Rectal smooth muscle tissue (tissue), 1 donor: Measurements from ENCODE around the gene SLC66A3.
A peak's percentile ranks its signal among the peaks of the same experiment; 100 is the strongest.

Experiments used
- H3K27ac ChIP-seq: one replicate; pipeline ENCODE4 v1.7.0; 2013; ENCODE audit warnings: low read depth, low read length, inconsistent platforms
- H3K27me3 ChIP-seq: one replicate; pipeline ENCODE4 v1.7.0; 2013; ENCODE audit warnings: low read length; ENCODE audit not compliant: control insufficient read depth, insufficient read depth
- H3K36me3 ChIP-seq: one replicate; pipeline ENCODE4 v1.7.0; 2013; ENCODE audit warnings: low read length; ENCODE audit not compliant: control insufficient read depth, insufficient read depth
- H3K4me1 ChIP-seq: one replicate; pipeline ENCODE4 v1.7.0; 2013; ENCODE audit warnings: low read length; ENCODE audit not compliant: control insufficient read depth, insufficient read depth
- H3K4me3 ChIP-seq: one replicate; pipeline ENCODE4 v1.7.0; 2013; ENCODE audit warnings: low read length
- H3K9ac ChIP-seq: one replicate; pipeline ENCODE4 v1.7.0; 2013; ENCODE audit warnings: low read length

The SLC66A3 gene

DNA sequence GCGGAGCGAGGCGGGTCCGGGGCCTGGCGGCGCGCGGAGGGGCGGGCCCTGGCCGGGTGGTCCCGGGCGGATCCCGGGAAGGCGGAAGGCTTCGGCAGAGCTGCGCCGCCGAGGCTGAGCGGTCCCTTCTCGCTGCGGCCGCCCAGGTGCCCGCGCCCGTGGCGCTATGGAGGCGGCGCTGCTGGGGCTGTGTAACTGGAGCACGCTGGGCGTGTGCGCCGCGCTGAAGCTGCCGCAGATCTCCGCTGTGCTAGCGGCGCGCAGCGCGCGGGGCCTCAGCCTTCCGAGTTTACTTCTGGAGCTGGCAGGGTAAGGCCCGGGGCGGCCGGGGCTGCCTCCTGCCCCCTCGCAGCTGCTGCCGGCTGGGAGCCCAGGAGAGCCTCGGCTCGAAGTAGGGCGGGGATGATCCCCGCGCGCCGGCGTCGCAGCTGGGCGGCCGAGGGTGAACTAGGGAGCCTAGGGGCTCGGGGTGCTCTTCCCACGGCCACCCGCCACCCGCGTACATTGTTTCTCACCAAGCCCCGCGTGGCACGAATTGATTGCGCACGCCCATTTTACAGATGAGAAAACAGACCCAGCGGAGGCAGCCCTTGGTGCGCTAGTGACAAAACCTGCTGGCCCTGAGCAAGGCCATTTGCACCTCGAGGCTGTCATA is at the start of gene SLC66A3:
Gene SLC66A3 (plus strand): TSS at position 87 of the 655 bp plus-strand sequence. CDS start 80 bp downstream, at position 167.
- Histone ChIP-seq H3K27me3 (no peaks in the 10 kb centered on the region), H3K36me3 (no peaks in the 10 kb centered on the region), H3K4me3 (peak within 1 kb of the TSS; percentile 85), H3K4me1 (peaks cover 6% of the 10 kb centered on the region), H3K27ac (peak within 1 kb of the TSS; percentile 79), H3K9ac (peak within 1 kb of the TSS; percentile 73)

DNA sequence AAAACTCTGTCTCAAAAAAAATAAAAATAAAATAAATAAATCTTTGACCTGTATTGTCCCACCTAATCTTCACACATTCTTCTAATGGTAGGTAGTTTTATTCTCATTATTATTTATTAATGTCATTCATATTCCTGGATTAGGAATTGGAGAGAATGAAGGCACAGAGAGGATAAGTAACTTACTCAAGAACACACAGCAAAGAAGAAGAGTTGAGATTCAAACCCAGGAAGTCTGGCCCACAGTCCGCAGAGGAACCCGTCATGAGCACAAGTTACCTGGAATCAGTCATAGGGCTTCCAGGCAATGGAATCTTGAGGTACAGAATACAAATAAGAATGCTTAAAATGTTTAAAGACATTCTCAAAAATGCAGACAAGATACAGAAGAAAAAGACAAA is 46.3 kb upstream of the SLC66A3 start:
- H3K4me3 ChIP-seq: no peak overlapping the region

DNA sequence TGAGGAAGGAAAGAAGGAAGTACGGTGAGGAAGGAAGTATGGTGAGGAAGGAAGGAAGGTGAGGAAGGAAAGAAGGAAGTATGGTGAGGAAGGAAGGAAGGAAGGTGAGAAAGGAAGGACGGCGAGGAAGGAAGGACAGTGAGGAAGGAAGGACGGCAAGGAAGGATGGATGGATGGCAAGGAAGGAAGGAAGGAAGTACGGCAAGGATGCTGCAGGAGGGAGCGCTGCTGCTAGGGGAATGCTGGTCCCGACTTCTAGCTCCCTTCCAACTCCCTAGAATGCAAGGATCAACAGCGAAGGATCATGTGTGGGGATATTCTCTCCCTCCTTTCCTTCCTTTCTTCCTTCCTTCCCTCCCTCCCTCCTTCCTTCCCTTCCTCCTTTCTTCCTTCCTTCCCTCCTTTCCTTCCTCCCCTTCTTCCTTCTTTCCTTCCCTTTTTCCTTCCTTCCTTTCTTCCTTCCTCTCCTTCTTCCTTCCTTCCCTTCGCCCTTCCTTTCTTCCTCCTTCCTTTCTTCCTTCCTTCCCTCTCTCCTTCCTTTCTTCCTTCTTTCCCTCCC is 42.3 kb upstream of the SLC66A3 start:
- Histone ChIP-seq H3K27ac (no peak overlapping the region), H3K36me3 (no peaks in the 10 kb centered on the region), H3K4me3 (no peak overlapping the region), H3K27me3 (peaks cover 3% of the 10 kb centered on the region), H3K4me1 (no peaks in the 10 kb centered on the region), H3K9ac (no peak overlapping the region)

More for the DNA sequence above, 46.3 kb upstream of the SLC66A3 start:
- no peak overlapping the region for H3K9ac ChIP-seq
- H3K36me3 ChIP-seq: no peaks in the 10 kb centered on the region
- peaks cover 3% of the 10 kb centered on the region for H3K27me3 ChIP-seq
- H3K27ac ChIP-seq: no peak overlapping the region
- no peaks in the 10 kb centered on the region for H3K4me1 ChIP-seq

DNA sequence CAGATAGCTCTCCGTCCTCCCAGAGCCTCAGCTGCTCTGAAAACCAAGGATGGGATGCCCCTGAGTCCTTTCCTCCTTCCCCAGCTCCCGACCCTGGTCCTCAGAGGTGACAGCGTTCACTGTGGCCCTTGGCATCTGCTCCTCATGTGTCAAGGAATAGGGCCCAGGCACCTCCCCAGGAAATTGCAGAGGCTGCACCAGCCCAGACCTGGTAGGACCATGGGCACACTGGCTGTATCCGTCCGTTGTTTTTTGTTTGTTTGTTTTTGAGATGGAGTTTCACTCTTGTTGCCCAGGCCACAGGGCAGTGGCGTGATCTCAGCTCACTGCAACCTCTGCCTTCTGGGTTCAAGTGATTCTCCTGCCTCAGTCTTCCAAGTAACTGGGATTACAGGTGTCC is 37.5 kb upstream of the SLC66A3 start:
- peaks cover 3% of the 10 kb centered on the region for H3K27me3 ChIP-seq
- H3K27ac ChIP-seq: no peak overlapping the region
- no peak overlapping the region for H3K9ac ChIP-seq
- no peak overlapping the region for H3K4me3 ChIP-seq
- H3K4me1 ChIP-seq: no peaks in the 10 kb centered on the region
- no peaks in the 10 kb centered on the region for H3K36me3 ChIP-seq

DNA sequence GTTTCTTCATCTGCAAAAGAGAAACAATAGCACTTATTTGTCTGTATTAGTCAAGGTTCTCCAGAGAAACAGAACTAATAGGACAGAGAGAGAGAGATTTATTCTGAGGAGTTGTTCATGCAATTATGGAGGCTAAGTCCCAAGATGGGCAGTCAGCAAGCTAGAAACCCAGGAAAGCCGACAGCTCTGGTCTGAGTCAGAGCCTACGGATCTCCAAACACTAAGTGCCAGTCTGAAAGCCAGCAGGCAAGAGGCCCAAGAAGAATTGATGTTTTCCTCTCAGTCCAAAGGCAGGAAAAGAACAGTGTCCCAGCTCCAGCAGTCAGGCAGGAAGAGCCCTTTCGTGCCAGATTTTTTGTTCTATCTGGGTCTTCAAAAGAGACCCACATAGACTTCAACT is 36.5 kb upstream of the SLC66A3 start:
- H3K27me3 ChIP-seq: peaks cover under 1% of the 10 kb centered on the region
- H3K36me3 ChIP-seq: no peaks in the 10 kb centered on the region
- H3K4me3 ChIP-seq: no peak overlapping the region
- no peaks in the 10 kb centered on the region for H3K4me1 ChIP-seq
- no peak overlapping the region for H3K27ac ChIP-seq
- no peak overlapping the region for H3K9ac ChIP-seq

DNA sequence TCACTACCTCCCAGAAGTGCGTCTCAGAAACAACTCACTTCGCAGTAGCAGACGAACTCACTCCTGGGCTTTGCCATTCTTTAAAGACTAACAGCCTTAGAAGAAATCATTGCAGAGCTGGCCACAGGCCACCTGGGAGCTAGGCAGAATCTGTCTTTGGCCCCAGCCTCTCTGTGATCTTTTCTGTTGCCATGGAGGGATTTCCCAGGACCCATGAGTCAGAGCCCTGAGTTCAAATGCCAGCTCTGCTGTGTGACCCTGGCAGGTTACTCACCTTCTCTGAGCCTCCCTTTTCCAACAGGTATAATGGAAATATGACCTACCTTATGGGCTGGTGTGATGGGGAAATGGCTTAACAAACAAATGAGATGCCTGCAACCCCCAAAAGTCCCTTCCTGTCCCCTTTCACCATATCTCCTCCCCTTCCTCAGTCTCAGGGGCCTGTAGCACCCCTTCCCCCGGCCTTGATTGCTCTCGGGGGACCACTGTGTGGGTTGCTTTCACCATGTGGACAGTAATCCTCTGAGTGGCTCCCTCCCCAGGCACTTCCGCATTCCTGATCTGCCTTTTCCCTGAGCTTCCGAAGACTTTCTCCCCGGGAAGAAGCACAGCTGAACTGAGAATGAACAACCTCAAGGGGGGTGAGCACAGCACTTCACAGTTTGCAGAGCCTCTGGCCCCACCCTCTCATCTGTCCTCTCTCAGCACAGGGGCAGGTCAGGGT is 34.0 kb upstream of the SLC66A3 start:
- no peaks in the 10 kb centered on the region for H3K36me3 ChIP-seq
- H3K27ac ChIP-seq: no peak overlapping the region
- H3K4me3 ChIP-seq: no peak overlapping the region
- H3K27me3 ChIP-seq: no peaks in the 10 kb centered on the region
- H3K4me1 ChIP-seq: no peaks in the 10 kb centered on the region
- H3K9ac ChIP-seq: no peak overlapping the region

DNA sequence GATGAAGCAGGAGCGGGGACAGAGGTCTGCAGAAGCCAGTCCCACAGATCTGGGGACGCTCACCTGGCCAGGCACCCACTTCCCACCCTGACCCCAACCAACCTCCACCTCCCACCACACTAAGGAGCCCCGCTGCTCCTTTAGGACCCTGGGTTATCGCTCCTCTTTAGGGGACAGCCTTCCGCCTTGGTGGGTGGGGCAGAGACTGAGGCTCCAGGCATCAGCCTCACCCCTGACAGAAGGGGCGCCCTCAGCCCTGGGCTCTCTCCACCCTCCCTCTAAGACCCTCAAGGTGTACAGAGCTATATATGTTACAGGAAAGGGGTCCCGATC is 33.5 kb upstream of the SLC66A3 start:
- Histone ChIP-seq H3K27ac (no peak overlapping the region), H3K9ac (no peak overlapping the region), H3K36me3 (no peaks in the 10 kb centered on the region), H3K4me3 (no peak overlapping the region), H3K27me3 (no peaks in the 10 kb centered on the region), H3K4me1 (no peaks in the 10 kb centered on the region)

DNA sequence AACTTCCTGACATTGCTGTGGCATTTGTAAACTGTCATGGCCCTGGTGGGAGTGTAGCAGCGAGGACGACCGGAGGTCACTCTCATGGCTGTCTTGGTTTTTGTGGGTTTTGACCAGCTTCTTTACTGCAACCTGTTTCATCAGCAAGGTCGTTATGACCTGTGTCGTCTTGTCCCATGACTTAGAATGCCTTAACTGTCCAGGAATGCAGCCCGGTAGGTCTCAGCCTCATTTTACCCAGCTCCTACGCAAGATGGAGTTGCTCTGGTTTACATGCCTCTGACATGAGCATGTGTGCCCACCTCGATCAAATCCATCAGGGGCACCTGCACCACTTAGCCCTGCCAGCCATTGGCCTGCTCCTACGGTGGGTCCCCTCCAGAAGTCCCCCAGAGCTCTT is 32.9 kb upstream of the SLC66A3 start:
- H3K4me3 ChIP-seq: no peak overlapping the region
- H3K27ac ChIP-seq: no peak overlapping the region
- H3K27me3 ChIP-seq: no peaks in the 10 kb centered on the region
- H3K4me1 ChIP-seq: no peaks in the 10 kb centered on the region
- no peaks in the 10 kb centered on the region for H3K36me3 ChIP-seq
- H3K9ac ChIP-seq: no peak overlapping the region

DNA sequence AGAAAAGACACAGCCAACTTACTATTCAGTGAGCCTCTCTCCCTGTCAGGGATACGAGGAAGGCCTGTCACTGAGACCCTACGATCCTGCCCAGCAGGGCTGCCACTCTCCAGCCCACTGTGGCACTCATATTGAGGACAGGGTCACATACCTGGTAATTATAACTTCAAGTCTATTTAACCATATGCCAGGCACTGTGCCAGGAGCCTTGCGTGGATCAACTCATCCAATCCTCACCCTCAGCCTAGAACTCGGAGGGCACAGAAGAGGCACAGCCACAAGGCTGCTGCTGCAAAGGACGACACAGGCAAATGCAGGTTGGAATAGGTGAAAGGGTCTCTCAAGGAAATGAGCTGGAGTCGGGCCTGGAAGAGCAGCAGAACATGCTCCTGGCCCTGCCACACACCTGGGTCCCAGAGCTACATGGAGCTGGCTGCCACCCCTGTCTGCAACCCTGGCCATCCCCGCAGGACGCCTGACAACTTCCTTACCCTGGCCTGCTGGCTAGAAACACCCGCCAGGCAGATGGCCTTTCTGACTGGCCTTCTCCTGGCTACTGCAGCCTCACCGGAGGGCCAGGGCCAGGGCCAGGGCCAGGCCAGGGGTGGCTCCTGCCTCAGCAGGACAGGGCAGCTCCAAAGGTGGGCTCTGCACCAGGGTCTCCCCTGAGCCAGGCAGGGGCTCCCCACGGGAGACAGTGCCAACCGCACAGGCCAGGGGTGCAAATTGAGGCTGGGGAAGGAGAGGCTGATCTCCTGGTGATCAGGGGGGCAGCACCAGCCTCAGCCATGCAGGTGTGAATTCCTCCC is 32.1 kb upstream of the SLC66A3 start:
- Histone ChIP-seq H3K4me1 (no peaks in the 10 kb centered on the region), H3K27ac (no peak overlapping the region), H3K4me3 (no peak overlapping the region), H3K36me3 (no peaks in the 10 kb centered on the region), H3K9ac (no peak overlapping the region), H3K27me3 (no peaks in the 10 kb centered on the region)

DNA sequence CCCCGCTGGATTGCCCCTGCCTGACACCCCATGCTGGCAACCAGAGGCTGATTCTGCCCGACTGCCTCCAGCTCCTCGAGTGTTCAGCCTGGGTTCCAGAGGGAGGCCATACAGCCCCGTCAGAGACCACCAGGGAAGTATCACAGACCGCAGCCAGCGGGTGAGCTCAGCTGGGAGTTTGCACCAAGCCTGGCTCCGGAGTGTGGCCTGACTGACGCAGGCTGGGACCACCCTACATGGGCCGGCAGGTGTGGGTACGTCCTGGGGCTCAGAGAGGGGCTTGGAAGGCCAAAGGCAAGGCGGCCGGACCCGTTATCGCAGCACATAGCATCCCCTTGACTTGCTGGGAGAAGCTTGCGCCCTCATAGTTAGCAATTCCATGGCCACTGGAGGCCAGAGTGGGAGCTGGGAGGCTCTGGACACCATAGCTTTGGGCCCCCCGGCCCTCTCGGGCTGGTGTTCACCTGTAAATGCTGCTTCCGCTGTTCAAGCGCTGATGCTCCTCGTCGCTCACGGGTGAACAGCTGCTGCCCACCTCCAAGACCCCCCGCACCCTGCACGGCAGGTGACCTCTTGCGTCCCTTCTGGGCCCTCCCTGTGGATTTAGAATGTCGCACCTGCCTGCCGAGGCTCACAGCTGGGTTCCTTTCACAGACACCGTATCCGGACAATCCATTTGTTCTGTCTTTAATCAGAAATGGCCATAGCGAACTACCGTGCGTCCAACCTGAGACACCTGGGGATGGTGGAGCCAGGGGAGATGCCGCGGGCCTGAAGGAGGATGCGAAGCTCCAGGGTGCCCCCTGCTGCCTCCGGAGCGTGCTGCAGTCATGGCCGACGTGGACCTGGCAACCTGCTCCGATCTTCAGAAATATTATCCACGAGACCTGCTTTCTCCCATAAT is 31.2 kb upstream of the SLC66A3 start:
- Histone ChIP-seq H3K9ac (no peak overlapping the region), H3K4me1 (no peaks in the 10 kb centered on the region), H3K4me3 (no peak overlapping the region), H3K36me3 (no peaks in the 10 kb centered on the region), H3K27me3 (no peaks in the 10 kb centered on the region), H3K27ac (no peak overlapping the region)

DNA sequence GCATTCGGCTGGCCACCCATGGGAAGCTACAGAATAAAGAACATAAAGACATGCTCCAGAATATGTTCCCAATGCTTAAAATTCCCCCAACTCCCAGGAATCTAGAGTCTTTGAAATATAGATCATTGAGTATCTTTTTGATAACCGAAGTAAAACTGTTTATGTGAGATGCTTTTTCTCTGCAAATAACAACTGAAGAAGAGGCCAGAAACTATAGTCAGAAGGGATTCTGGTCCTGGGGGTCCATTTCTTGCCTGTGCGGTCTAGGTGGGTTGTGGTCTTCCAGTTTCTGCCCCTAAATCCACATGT is 30.6 kb upstream of the SLC66A3 start:
- no peaks in the 10 kb centered on the region for H3K36me3 ChIP-seq
- H3K9ac ChIP-seq: no peak overlapping the region
- no peaks in the 10 kb centered on the region for H3K4me1 ChIP-seq
- H3K4me3 ChIP-seq: no peak overlapping the region
- no peaks in the 10 kb centered on the region for H3K27me3 ChIP-seq
- H3K27ac ChIP-seq: no peak overlapping the region

DNA sequence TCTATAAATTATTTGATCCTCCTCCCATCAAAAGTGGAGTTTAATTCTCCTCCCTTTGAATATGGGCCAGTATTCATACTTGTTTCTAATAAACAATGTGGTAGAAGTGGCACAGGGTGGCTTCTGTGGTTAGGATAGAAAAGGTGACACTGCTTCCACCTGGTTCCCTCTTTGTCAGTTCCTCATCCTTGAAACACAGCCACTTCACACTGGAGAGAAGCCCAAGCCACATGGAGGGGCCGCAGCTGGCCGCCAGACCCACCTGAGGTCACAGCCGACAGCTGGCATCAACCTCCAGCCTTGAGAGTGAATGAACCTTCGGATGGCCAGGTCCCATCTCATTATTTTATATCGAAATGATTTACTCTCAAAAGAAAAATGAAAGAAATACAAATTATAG is 27.5 kb upstream of the SLC66A3 start:
- Histone ChIP-seq H3K4me3 (no peak overlapping the region), H3K36me3 (no peaks in the 10 kb centered on the region), H3K9ac (no peak overlapping the region), H3K27me3 (no peaks in the 10 kb centered on the region), H3K27ac (no peak overlapping the region), H3K4me1 (no peaks in the 10 kb centered on the region)
